HG03280 (cell line): ENCODE data around the gene TRAF7.
A peak's percentile ranks its signal among the peaks of the same experiment; 100 is the strongest.
"Not testable (repeated sequence)": the region's sequence is repeated elsewhere in the genome, so short reads cannot be mapped to it uniquely, and the experiment has no call there.

Source experiments
- ATAC-seq: cut with Tn5 transposase; IDR thresholded peaks from one replicate; pipeline ENCODE4 v1.9.1; 2021; ENCODE audit warnings: mild to moderate bottlenecking, moderate library complexity; ENCODE audit not compliant: unreplicated experiment

The TRAF7 gene

DNA sequence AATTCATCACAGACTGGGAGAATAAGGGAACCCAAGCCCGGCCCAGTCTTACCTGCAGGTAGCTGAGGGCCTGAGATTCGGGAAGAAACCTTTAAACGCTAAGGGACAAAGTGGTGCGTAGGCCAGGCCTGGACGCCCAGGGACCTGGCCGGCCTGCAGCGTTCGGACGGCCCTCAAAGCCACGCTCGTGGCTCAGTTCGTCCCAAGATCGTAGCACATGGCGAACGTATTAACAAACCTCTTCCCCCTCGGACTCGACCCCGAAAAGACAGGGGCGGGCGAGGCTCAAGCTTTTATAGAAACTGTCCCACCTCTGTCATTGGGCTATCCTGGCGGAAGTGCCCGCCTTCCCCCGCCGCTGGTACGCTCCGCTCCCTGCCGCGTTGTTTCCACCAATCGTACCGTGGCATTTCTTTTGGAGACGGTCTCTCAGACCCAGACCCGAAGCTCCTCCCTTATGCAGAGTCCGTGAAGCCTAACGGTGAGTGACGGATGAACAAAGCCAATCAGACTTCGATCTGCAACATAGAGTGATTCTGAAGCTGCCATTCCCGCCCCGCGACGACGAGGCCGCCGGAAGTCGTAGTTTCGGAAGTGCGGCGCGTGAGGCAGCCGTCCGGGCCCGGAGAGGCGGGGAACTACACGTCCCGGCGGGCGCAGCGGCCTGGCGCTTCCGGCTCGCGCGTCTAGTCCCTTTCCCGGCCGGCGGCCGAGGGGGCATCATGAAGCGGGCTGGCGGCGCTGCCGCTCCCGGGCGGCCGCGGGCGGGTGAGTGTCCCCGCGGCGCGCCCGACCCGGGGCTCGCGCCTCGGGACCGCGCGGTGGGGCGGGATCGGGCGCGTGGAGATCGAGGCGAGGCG lies at the start of gene TRAF7:
TSS of gene TRAF7 (plus strand) at position 692 of the 860 bp plus-strand sequence. CDS start 8,139 bp downstream, outside the sequence.
- peak; percentile 88 for ATAC-seq

DNA sequence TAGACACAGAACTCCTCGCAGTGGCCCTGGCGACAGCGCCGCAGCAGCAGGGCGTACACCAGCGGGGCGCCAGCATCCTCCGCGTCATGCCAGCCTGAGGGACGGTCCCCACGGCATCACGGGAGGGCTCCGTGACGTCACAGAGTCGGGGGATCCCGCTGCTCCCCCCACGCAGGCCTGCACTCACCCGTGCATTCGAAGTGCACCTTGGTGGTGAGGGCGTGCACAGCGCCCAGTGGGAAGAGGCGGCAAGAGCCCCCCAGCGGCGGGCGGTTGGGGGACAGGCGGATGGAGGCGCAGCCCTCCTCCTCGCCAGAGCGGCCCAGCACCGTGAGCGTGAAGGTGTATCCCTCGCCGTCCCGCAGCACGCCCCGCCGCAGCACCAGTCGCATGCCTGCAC lies 49.4 kb upstream of the TRAF7 start:
- ATAC-seq: not testable (repeated sequence)

DNA sequence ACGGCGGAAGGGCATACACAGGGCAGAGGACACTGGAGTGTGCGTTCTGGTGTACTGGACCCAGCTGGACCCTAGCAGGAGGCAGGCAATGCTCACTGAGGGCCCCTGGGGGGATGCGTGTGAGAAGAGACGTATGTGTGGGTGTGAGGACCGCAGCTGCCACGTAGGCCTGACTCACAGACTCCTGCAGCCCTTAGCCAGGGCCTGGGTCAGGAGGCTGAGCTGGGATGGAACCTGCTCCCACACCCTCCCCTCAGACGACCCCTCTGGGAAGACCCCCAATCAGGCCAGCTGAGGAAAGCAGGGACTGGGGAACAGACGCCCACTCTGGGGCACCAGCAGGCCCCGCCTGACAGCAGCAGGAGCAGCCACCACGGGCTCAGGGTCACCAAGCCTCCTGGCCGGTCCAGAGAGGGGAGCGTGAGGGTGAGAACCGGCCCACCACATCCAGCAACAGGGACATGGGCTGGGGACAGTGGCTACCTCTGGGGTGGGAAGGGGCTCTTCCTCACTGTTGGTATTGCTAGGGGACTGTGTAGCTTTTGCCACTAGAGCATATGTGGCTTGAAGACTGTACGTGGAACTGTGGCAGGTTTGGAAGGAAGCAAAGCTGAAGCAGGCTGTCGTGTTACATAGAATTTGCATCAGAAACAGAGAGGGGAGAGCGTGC lies 48.3 kb upstream of the TRAF7 start:
- not testable (repeated sequence) for ATAC-seq

DNA sequence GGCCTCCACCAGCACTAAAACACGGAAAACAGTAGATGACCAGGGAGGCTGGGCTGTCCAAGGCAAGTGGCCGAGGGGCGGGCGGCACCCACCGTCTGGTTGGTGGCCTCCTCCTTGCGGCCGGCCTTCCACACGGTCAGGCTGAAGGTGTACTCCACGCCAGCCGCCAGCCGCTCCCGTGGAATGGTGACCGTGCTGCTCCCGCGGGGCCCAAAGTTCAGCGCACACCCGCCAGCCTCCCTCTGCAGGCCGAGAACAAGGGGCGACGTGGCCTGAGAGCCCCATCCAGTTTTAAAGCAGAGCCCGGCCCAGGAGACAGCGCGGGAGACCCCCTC lies 47.8 kb upstream of the TRAF7 start:
- ATAC-seq: not testable (repeated sequence)

DNA sequence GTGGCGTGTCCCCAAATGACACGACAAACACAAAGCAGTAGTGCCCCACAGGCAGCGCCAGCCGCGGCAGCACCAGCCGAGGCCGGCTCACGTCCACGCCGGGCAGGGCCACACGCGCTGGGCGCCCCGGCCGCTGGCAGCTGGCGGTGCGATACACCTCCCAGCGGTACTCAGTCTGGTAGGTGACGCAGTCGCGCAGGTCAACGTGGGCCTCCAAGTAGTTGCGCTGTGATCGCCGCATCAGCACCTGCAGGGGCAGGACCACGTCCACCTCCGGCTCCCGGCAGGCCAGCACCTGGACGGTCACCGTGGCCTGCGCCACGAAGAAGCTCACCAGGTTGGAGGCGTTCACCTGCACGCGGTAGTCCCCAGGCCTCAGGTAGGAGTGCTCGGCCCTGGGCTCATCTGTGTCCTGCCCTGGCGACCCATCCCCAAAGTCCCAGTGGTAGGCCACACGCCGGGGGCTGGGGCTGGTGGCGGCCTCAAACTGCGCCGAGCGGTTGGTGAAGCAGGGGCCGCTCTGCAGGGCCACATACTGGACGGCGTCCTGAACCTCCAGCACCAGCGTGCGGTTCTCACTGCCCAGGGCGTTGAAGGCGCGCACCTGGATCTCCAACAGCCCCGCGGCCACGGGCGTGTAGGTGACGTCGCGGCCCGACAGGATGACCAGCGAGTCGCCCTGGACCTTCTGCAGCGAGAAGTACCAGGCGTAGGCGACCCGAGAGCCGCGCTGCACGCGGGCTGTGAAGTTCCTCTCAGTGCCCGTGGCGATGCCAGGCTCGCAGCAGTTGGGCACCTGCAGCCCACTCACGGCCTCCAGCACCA lies 46.9 kb upstream of the TRAF7 start:
- ATAC-seq: not testable (repeated sequence)

DNA sequence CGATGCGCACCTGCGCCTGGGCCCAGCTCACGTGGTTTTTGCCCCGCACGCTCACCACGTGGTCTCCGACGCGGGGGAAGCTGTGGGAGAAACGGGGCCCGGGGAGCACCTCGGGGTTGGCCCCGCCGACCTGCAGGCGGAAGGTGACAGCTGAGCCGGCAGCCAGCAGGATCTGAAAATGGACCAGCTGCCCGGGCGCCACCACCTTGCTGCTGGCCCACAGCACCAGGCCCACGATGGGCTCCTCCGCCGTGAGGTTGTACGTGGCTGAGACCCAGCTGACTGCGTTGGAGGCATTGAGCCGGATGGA lies 46.4 kb upstream of the TRAF7 start:
- ATAC-seq: not testable (repeated sequence)

DNA sequence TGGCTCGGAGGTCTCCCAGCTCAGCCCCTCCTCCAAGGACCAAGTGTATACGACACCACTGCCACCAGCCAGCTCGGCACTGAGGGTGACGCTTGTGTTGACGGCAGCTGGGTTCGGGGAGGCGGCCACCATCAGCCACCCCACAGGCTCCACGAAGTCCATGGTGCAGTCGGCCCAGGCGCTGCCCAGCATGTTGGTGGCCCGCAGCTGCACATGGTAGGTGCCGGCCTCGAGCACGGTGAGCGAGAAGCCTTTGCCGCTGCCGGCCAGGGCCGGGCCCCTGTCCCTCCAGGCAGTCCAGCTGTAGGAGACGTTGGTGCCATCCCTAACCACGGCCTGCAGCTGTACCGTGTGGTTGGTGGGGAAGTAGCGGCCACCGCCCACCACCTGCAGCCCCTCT lies 45.7 kb upstream of the TRAF7 start:
- ATAC-seq: not testable (repeated sequence)

DNA sequence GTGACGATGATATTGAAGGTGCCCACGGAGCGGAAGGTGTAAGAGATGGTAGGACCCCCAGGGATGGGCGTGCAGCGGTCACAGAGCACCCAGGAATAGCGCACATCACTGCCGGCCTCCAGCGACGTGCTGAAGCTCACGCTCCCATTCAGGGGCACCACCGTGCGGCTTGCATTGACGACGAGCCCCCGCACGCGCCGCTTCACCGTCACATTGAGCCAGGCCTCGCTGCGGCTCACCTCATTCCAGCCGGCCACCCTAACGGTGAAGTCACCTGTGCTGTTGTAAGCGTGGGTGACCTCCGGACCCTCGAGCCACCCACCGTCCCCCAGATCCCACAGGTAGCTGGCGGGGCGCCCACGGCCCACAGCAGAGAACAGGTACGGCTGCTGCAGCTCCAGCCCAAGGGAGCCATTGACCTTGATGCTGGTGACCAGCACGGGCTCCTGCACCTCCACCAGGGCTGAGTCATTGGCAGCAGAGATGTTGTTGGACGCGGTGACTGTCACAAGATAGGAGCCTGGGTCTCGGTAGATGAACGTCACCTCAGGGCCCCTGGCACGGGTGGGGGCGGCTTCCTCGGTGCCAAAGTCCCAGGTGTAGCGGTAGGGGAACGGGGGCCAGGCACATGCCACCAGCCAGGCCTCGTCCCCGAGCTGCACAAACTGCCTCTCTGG lies 45.1 kb upstream of the TRAF7 start:
- ATAC-seq: not testable (repeated sequence)

DNA sequence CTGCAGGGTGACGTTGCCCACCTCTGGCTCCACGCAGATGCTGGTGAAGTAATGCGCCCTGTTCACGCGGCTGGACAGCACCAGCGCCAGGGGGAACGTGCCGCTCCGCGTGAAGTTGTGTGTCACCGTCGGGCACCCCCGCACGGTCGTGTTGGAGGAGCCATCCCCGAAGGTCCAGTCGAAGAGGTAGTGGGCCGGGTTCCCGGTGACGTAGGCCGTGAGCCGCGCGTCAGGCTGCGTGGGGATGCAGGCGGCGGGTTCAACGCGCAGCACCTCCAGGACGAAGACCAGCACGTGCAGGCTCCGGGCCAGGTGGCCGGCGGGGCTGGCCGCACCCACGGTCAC lies 44.6 kb upstream of the TRAF7 start:
- not testable (repeated sequence) for ATAC-seq

DNA sequence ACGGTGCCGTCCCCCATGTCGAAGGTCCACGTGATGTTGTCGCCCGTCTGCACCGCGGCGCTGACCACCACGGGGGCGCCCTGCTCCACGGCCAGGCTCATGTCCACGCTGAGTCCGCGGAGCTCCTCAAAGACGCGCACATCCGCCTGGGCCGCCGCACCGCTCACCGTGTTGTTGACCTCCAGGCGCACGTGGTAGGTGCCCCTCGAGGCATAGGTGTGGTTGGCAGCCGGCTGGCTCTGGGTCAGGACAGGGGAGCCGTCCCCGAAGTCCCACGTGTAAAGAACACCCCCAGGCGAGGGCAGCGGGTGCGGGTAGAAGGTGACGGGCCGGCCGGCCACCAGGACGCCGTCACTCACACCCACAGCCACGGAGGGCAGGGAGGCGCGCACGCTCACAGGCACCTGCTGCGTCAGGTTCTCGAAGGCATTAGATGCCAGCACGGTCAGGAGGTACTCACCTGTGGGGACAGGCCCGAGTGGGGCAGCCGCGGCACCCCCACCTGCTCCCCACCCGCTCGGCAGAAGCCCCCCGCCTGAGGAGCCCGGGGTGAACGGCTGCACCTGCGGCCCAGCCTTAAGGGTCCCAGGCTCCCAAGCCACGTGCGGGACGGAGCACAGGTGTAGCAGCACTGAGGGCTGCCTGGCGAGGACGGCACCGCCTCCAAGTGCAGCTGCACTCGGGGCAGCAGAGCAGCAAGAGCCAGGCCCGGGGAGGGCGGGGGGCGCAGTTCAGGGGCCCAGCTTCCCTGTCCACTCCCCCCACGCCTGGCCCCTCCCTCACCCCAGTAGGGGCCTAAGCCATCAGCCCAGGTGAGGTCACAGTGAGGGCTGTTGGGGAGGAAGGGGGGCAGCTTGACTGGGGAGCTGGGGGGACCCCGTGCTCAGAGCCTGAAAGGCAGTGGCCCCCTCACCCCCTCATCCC lies 43.9 kb upstream of the TRAF7 start:
- ATAC-seq: not testable (repeated sequence)

DNA sequence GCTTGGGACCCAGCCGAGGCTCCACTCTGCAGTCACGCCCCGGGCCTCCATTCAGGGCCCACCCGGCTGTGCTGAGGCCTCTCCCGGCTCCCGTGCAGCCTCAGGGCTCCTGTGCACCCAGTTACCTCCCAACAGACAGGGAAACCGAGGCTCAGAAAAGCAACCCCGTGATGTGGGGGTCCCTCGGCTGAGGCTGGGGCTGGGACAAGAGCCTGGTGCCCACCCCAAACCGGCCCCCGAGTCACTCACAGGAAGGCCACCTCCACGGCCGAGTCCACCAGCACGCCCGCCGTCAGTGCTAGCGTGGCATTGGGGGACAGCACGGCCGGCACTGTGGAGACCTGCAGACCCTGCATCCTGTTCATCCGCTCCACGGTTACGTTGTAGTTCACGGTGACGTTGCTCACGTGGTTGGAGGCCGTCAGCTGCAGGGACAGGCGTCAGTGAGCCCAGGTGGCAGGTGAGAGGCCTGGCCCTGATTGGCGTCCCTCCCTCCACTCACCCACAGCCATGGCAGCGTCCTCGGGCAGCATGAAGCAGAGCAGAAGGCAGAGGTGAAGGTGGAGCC lies 43.0 kb upstream of the TRAF7 start:
- ATAC-seq: not testable (repeated sequence)

DNA sequence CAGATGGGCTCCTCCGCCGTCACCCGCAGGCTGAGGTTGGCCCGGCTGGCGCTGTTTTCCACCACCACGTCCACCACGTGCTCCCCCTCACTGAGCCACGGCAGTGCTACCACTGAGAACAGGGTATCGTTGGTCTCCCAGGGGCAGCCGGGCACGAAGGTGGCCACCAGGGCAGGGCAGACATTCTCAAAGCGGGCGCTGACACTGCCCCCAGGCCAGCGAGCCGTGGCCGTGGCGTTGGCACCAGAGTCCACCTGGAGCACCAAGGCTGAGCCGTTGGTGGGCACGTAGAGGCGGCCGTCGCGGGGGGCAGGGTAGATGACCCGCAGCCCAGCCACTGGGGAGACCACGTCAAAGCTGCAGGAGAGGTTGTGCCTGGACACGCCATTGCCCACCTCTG lies 41.4 kb upstream of the TRAF7 start:
- ATAC-seq: not testable (repeated sequence)

DNA sequence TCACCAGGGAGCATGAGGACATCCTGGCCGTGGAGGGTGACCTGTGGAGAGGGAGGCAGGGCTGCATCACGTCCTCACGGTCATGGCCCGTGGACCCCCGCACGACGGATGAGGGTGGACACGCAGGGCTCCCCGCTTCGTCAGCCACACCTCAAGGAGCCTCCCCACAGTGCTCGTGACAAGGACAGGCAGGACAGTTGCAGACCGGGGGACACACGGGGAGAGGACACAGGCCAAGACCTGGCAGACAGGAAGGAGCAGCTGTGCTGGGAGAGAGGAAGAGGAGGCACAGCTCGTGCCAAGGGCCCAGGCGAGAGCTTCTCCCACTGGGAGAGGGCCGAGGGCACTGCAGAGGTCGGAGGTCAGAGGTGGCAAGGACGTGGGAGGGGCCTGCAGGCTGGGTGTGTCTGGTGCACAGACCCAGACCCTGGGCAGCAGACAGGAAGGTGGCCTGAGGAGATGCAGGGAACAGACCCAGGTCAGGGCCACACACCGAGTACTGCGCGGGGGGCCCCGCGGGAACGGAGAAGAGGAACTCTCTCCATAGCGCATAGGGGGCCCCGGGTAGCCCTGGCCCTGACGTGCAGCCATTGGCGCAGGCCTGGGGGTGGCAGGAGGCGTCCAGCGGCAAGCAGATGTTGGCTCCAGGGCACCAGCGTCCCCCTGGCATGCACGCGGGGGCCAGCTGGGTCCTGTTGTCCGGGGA lies 40.5 kb upstream of the TRAF7 start:
- ATAC-seq: not testable (repeated sequence)

DNA sequence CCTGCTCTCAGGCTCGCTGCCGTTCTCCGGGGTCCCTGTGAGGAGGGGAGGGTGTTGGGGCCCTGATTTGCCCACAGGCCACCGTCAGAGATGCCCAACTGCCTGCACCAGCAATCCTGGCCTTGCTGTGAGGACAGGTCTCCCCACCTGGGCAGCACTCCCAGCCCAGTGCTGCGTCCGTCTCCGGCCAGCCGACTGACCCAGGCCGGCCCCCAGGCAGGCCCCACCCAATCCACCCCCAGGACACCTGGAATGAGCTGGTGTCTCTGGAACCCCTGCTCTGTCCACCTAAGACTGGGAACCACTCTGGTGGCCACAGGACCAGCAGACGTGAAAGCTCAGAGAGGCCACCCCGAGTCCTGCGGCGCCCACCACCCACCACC lies 40.0 kb upstream of the TRAF7 start:
- ATAC-seq: no peak

DNA sequence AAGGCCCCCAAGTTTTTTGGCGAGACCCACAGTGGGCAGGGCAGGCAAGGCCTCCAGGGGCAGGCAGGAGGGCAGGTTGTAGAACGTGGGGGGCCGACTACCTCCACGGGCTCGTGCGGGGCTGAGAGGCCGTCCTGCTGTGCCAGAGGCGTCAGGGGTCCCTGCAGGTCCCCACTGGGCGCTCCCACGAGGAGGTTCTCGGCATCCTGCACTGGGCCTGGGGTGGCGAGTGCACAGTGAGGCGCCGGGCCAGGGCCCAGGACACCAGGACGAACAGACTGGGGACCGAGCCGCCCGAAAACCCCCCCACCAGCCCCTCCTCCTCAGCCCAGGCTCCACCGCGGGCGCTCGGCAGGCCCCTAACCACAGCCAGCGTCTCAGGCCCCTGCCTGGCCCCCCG lies 39.2 kb upstream of the TRAF7 start:
- ATAC-seq: not testable (repeated sequence)

DNA sequence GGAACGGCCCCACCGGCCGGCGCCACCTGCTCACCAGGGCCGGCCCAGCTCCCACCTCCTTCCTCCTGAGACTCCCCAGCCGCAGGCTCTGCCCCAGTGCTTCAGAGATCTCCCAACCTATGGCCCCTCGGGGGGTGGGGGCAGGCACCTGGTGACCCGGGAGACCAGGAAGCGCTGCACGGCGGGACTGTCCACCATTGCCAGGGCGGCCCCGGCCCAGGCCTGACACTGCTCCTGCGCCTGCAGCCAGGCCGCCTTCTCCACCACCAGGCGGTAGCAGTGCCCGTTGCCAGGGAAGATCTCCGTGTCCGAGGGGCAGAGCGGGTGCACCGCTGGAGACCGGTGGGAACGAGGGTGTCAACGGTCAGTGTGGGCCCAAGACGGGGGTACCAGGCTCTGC lies 38.2 kb upstream of the TRAF7 start:
- ATAC-seq: not testable (repeated sequence)

DNA sequence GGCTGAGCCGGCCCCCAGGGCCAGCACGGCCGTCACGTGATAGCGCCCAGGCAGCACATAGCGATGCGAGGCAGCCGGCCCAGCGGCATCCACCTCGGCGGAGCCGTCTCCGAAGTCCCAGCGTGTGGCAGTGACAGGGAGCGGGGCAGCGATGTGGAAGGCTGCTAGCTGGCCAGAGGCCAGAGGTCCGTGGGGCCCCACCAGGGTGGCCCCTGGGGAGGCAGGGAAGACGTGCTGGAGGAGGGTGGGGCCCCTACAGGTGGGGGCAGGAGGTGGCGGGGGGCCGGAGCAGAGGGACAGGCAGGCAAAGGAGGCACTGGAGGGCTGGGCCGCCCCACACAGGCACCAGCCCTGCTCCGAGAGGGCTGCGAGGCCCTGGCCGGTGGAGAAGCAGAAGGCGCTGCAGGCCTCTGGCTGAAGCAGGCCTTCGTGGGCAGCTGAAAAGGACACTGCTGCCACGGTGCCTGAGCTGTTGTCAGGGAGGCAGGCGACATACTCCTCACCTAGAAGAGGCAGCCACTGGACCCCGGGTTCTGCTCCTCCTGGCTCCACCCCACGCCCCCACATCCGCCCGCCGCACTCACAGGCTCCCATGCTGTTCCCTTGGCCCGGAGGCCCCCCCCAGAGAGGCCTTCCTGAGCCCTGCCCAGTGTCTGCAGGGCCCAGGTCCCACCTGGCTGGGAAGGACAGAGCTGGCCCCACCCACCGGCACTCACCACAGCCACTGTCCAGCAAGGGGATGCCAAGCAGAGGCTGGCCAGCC lies 37.4 kb upstream of the TRAF7 start:
- ATAC-seq: not testable (repeated sequence)

DNA sequence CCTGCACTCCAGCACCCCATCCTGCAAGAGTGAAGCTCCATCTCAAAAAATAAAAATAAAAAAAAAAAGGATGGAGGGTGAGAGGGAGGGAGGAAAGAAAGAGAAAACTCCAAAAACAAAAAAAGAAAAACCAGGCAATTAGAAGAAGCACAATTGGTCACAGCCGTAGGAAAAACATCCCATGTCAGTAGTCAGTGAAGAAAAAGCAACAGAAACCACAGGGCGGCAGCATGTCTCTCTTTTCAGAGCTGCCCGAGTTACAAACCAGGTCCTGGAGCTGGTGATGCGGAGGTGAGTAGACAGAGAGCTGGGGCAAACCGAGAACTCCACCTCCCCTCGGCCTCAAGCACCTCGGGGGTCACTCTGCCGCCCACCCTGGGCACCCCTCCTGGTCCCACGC lies 34.3 kb upstream of the TRAF7 start:
- not testable (repeated sequence) for ATAC-seq
